Psoas muscle (tissue), 8 donors: ENCODE measurements around the gene GOLM1. TPM values are rescaled to one million over a fixed set of nuclear protein-coding genes. Genes with fewer than 3 reads are reported as not detected.

Experiments used
- ATAC-seq, 4 donors: fragments of 200-7000 bp; cut with Tn5 transposase; one replicate each; pipeline ENCODE4 v1.9.1; 2020; ENCODE audit warnings: moderate library complexity in 3 of 4, mild to moderate bottlenecking in 2 of 4
- DNase-seq, 2 donors: peaks; one replicate each; pipeline ENCODE4 v3.0.0-alpha.2; 2020
- H3K27ac ChIP-seq: fragments of 200-600 bp; one replicate; pipeline ENCODE4 v1.8.0; 2022
- H3K27me3 ChIP-seq, 3 donors: fragments of 200-600 bp in 1 of 3; one replicate each; pipeline versions ENCODE4 v1.6.1 to v1.8.0; 2013 to 2022; ENCODE audit warnings: low read length in 2 of 3, mild to moderate bottlenecking in 2 of 3, moderate library complexity in 1 of 3; ENCODE audit not compliant: insufficient read depth in 3 of 3
- H3K36me3 ChIP-seq, 2 donors: fragments of 200-600 bp in 1 of 2; one replicate each; pipeline versions ENCODE4 v1.6.1 to v1.8.0; 2013 to 2022; ENCODE audit warnings: low read depth in 1 of 2, mild to moderate bottlenecking in 1 of 2, moderate library complexity in 1 of 2; ENCODE audit not compliant: insufficient read depth in 1 of 2
- H3K4me1 ChIP-seq: fragments of 200-600 bp; one replicate; pipeline ENCODE4 v1.8.0; 2022
- H3K4me3 ChIP-seq: fragments of 200-600 bp; one replicate; pipeline ENCODE4 v1.8.0; 2022; ENCODE audit warnings: mild to moderate bottlenecking
- H3K9me3 ChIP-seq: fragments of 200-600 bp; one replicate; pipeline ENCODE4 v1.8.0; 2022
- whole genome bisulfite sequencing, 3 donors: extraction: QIAGEN DNeasy Blood & Tissue Kit; methylation state at CpG; one replicate each; pipeline versions ENCODE4 v1.1.6 to v1.1.7; 2013; 5-methylcytosine and 5-hydroxymethylcytosine counted together
- intact Hi-C, 2 donors: fragments of 100-400 bp; cut with DNase I; formaldehyde crosslinking; loops; one replicate each; pipeline versions ENCODE4 v1.11.0 to v1.14.2; 2022
- polyA plus RNA-seq, 3 donors: library from polyadenylated mRNA; stranded (reverse); fragments of 200-250 nt; gene quantifications; one replicate each; pipeline ENCODE4 v1.2.3, GENCODE V29; 2013
- total RNA-seq, 4 donors: library from RNA; stranded (reverse); fragmentation: NEBNext Ultra II Directional in 2 of 4; extraction: Animal tissue kit (Norgen Biotek cat#: 25700) in 2 of 4; gene quantifications; one replicate each; pipeline versions ENCODE4 v1.2.1 to v1.2.4, GENCODE V29; 2021 to 2023
- TF ChIP-seq, protein P1 (sequence below): fragments of 200-600 bp; IDR thresholded peaks from one replicate; pipeline ENCODE4 v1.8.0; 2022; ENCODE audit warnings: antibody characterized with exemption
- donor health status: healthy with polysubstance abuse.
- donor health status: DM: no; HTN: no; CAD: no; lungs with moderate emphysema.
- donor health status: Bipolar disorder and iron deficiency.
- donor health status: healthy.
- donor health status: DM: yes; HTN: yes; CAD: no.
- donor health status: DM: no; HTN: no; CAD: no.
- donor health status: DM: no; HTN: no; CAD: no.
- donor health status: DM: yes; HTN: yes; CAD: no.

Gene GOLM1
- total and polyA plus RNA-seq, 7 donors, result 2.6 to 7.0 (median 3.6) TPM

DNA sequence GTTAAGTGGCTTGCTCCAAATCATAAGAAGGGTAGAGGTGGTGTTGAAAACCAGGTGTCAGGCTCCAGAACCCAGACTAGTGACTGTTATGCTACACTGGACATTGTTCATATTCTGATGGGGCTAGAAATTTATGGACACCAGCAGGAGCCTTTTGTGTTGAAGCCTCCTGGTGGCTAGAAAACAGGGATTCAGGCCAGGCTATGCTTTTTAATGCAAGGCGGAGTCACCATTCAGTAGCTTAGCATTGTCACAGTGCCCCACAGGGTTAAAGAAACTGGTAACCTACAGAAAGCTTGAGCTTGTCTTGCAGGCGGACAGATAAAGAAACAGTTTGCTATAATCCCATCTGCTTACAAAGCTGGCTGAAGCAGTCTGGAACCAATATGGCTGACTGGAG, 23.0 kb upstream of the GOLM1 start:
- WGBS, 3 donors, result 94 to 100% (median 95%) methylated on average over 2 of the region's 2 CpGs
- no peak for ATAC-seq

DNA sequence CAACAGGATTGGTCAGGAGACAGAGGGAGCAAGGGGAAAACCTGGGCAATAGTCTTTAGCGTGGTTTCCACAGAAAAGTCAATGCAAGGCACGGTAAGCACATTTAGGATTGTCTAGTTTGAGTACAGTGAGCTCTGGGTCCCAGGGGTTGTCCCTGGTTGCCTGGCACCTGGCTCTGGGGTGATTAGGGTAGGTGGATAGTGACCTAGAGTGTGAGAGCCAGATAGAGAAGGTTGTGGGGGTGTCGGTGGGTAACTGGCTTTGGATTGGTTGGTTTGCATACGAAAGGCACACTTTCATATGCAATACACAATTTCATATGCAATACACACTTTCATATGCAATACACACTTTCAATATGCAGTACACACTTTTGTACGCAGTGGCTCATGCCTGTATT, 20.1 kb upstream of the GOLM1 start:
- WGBS, 3 donors, result 88 to 93% (median 88%) methylated on average over 5 of the region's 5 CpGs

More for the DNA sequence above, 23.0 kb upstream of the GOLM1 start:
- Histone ChIP-seq H3K4me1 (no peaks in the 10 kb centered on the region), H3K27me3 (no peaks in the 10 kb centered on the region), H3K4me3 (no peak overlapping the region), H3K36me3 (no peaks in the 10 kb centered on the region), H3K9me3 (no peaks in the 10 kb centered on the region), H3K27ac (no peak overlapping the region)
- DNase-seq, result no peak
- TF ChIP-seq, protein P1, sequence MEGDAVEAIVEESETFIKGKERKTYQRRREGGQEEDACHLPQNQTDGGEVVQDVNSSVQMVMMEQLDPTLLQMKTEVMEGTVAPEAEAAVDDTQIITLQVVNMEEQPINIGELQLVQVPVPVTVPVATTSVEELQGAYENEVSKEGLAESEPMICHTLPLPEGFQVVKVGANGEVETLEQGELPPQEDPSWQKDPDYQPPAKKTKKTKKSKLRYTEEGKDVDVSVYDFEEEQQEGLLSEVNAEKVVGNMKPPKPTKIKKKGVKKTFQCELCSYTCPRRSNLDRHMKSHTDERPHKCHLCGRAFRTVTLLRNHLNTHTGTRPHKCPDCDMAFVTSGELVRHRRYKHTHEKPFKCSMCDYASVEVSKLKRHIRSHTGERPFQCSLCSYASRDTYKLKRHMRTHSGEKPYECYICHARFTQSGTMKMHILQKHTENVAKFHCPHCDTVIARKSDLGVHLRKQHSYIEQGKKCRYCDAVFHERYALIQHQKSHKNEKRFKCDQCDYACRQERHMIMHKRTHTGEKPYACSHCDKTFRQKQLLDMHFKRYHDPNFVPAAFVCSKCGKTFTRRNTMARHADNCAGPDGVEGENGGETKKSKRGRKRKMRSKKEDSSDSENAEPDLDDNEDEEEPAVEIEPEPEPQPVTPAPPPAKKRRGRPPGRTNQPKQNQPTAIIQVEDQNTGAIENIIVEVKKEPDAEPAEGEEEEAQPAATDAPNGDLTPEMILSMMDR, result no peak
- intact Hi-C loops, result no loop called here

DNA sequence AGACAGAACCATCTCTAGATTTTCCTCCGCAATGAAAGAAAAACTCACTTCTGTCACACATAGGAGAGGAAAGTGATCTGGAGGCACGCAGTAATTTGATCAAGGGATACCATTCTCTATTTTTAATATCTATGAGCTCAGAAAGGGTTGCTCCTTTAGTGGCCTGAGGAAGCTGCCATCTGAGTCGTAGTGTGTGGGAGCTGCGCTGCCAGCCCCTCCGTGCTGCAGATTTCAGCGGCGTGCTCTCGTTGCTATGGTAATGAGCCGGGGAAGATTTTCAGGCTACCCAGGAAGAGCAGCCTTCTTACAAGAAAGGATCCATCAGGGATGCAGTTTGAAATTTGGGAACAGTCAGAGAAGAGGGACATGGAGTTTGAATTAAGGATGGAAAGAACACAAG, 17.1 kb upstream of the GOLM1 start:
- TF ChIP-seq, protein P1, result no peak
- Histone ChIP-seq H3K4me3 (no peak overlapping the region), H3K4me1 (no peaks in the 10 kb centered on the region), H3K9me3 (no peaks in the 10 kb centered on the region), H3K36me3 (no peaks in the 10 kb centered on the region), H3K27ac (no peak overlapping the region), H3K27me3 (no peaks in the 10 kb centered on the region)
- WGBS, 3 donors, result 39 to 55% (median 55%) methylated on average over 9 of the region's 9 CpGs
- ATAC-seq, result no peak
- no peak for DNase-seq
- intact Hi-C loops, result no loop called here

More for the DNA sequence above, 20.1 kb upstream of the GOLM1 start:
- Histone ChIP-seq H3K27ac (no peak overlapping the region), H3K9me3 (no peaks in the 10 kb centered on the region), H3K4me1 (no peaks in the 10 kb centered on the region), H3K36me3 (no peaks in the 10 kb centered on the region), H3K27me3 (no peaks in the 10 kb centered on the region), H3K4me3 (no peak overlapping the region)
- TF ChIP-seq, protein P1, result no peak
- intact Hi-C loops, result no loop called here
- DNase-seq (no peak), ATAC-seq (no peak)

DNA sequence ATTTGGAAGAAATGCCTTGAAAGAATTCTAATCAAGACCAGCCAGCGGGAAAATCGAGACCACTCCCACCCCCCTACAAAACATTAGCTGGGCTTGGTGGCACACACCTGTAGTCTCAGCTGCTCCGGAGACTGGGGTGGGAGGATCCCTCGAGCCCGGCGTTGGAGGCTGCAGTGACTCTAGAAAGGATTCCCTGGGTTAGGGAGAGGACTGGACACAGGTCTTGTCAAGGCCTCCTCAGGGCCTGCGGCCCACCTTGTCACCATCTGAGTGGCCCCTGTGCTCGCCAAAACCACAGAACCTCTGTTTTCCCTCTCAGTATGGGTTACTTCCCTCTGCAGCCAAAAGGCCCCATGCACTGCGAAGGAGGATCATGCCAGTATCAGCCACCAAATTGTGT, 16.5 kb upstream of the GOLM1 start:
- no peak overlapping the region for H3K4me3 ChIP-seq
- TF ChIP-seq, protein P1, result no peak
- intact Hi-C loops, result no loop called here

DNA sequence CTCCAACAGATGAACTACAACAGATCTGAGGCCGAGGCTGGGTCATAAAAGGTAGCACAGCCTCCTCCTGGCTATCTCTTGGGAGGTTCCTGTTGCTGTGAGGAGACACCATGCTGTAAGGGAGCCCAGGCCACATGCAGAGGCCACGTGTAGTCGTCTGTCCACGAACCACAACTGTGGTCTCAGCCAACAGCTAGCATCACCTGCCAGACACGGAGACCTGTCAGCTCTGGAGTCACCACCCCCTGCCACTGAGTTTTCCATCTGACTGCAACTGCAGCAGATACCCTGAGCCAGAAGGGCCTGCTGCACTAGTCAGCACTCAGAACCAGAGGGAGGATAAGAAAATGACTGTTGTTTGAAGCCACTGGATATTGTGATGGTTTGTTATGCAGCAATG, 12.7 kb upstream of the GOLM1 start:
- no peaks in the 10 kb centered on the region for H3K4me1 ChIP-seq
- no peaks in the 10 kb centered on the region for H3K9me3 ChIP-seq
- no peak overlapping the region for H3K27ac ChIP-seq
- no peak for DNase-seq
- H3K27me3 ChIP-seq, result no peaks in the 10 kb centered on the region
- no peaks in the 10 kb centered on the region for H3K36me3 ChIP-seq
- intact Hi-C loops, result no loop called here
- no peak for ATAC-seq
- TF ChIP-seq, protein P1, result no peak
- WGBS, 3 donors, result 79 to 88% (median 85%) methylated on average over 5 of the region's 5 CpGs
- H3K4me3 ChIP-seq, result no peak overlapping the region

More for the DNA sequence above, 16.5 kb upstream of the GOLM1 start:
- H3K4me1 ChIP-seq, result no peaks in the 10 kb centered on the region
- H3K9me3 ChIP-seq, result no peaks in the 10 kb centered on the region
- 91 to 95% (median 94%) methylated on average over 9 of the region's 9 CpGs for WGBS, 3 donors
- no peaks in the 10 kb centered on the region for H3K36me3 ChIP-seq
- no peaks in the 10 kb centered on the region for H3K27me3 ChIP-seq
- no peak overlapping the region for H3K27ac ChIP-seq
- DNase-seq, result no peak
- ATAC-seq, result no peak
